CD14-positive monocyte (primary cell): ENCODE results near the gene NAPB. TPM values are rescaled to one million over a fixed set of nuclear protein-coding genes. Genes with fewer than 3 reads are reported as not detected.
"Not testable (repeated sequence)": the region's sequence is repeated elsewhere in the genome, so short reads cannot be mapped to it uniquely, and the experiment has no call there.

ENCODE experiments used
- DNase-seq, 3 donors: peaks; one replicate each; pipeline ENCODE4 v3.0.0-alpha.2; 2011 to 2022
- H2AFZ ChIP-seq: 2 replicates; pipeline ENCODE4 v1.6.0; 2012; ENCODE audit warnings: mild to moderate bottlenecking, low read depth, low read length, inconsistent platforms; ENCODE audit not compliant: insufficient read depth, poor library complexity, severe bottlenecking
- H3K27ac ChIP-seq, 2 donors: 1 replicate in 1 of 2; 2 replicates in 1 of 2; pipeline ENCODE4 v1.5.1; 2012 to 2013; ENCODE audit warnings: low read length in 2 of 2, control low read depth in 1 of 2, inconsistent platforms in 1 of 2, low read depth in 1 of 2, mild to moderate bottlenecking in 1 of 2
- H3K27me3 ChIP-seq, 2 donors: one replicate each; pipeline versions ENCODE4 v1.6.0 to v1.6.1; 2011 to 2013; ENCODE audit warnings: low read length in 2 of 2; ENCODE audit not compliant: control insufficient read depth in 2 of 2, insufficient read depth in 2 of 2
- H3K36me3 ChIP-seq, 2 donors: replicated peaks in 1 of 2; 1 replicate in 1 of 2; 2 replicates in 1 of 2; pipeline versions ENCODE4 v1.5.1 to v1.6.1; 2012 to 2013; ENCODE audit warnings: low read length in 2 of 2, control low read depth in 1 of 2, inconsistent platforms in 1 of 2, mild to moderate bottlenecking in 1 of 2; ENCODE audit not compliant: insufficient read depth in 2 of 2, control insufficient read depth in 1 of 2
- H3K4me1 ChIP-seq, 2 donors: 1 replicate in 1 of 2; 2 replicates in 1 of 2; pipeline versions ENCODE4 v1.5.1 to v1.6.1; 2012 to 2013; ENCODE audit warnings: low read length in 2 of 2, control low read depth in 1 of 2, inconsistent platforms in 1 of 2, mild to moderate bottlenecking in 1 of 2, moderate library complexity in 1 of 2; ENCODE audit not compliant: insufficient read depth in 2 of 2, control insufficient read depth in 1 of 2
- H3K4me2 ChIP-seq: replicated peaks from 2 replicates; pipeline ENCODE3; 2012; ENCODE audit warnings: low read length, moderate library complexity, mild to moderate bottlenecking; ENCODE audit not compliant: poor library complexity, severe bottlenecking; ENCODE audit errors: extremely low read depth
- H3K4me3 ChIP-seq, 3 experiments: fragments of 200-600 bp in 1 of 3; sonication (generic) in 1 of 3; replicated peaks in 1 of 3; 1 replicate in 2 of 3; 2 replicates in 1 of 3; pipeline ENCODE4 v1.5.1; 2011 to 2013; ENCODE audit warnings: low read length in 3 of 3, mild to moderate bottlenecking in 3 of 3, control low read depth in 2 of 3, low read depth in 2 of 3, inconsistent platforms in 1 of 3, moderate library complexity in 1 of 3
- H3K79me2 ChIP-seq: 2 replicates; pipeline ENCODE4 v1.6.0; 2012; ENCODE audit warnings: mild to moderate bottlenecking, control low read depth, inconsistent platforms, low read length, moderate library complexity; ENCODE audit not compliant: insufficient read depth
- H3K9ac ChIP-seq: 2 replicates; pipeline ENCODE4 v1.6.0; 2017; ENCODE audit warnings: low read length, mild to moderate bottlenecking; ENCODE audit not compliant: insufficient read depth, poor library complexity, severe bottlenecking
- H3K9me3 ChIP-seq, 2 donors: replicated peaks in 1 of 2; 1 replicate in 1 of 2; 2 replicates in 1 of 2; pipeline versions ENCODE4 v1.5.1 to v1.6.1; 2012 to 2013; ENCODE audit warnings: low read length in 2 of 2, control low read depth in 1 of 2; ENCODE audit not compliant: control insufficient read depth in 1 of 2, insufficient read depth in 1 of 2
- H4K20me1 ChIP-seq: 2 replicates; pipeline ENCODE4 v1.6.0; 2012; ENCODE audit warnings: mild to moderate bottlenecking, low read length, control low read depth, moderate library complexity; ENCODE audit not compliant: insufficient read depth
- H3K27ac Mint-ChIP-seq, 7 donors: one replicate each; pipeline ENCODE4 v1.8.0; 2020; ENCODE audit warnings: mild to moderate bottlenecking in 7 of 7, mixed read lengths in 7 of 7, moderate library complexity in 6 of 7, inconsistent platforms in 2 of 7
- H3K27me3 Mint-ChIP-seq, 3 donors: one replicate each; pipeline ENCODE4 v1.8.0; 2021 to 2022; ENCODE audit warnings: low read depth in 3 of 3, mild to moderate bottlenecking in 3 of 3, mixed read lengths in 3 of 3, moderate library complexity in 3 of 3, inconsistent platforms in 1 of 3
- H3K36me3 Mint-ChIP-seq, 2 donors: one replicate each; pipeline ENCODE4 v1.8.0; 2020; ENCODE audit warnings: mixed read lengths in 2 of 2, inconsistent platforms in 1 of 2, mild to moderate bottlenecking in 1 of 2
- H3K4me1 Mint-ChIP-seq: one replicate; pipeline ENCODE4 v1.8.0; 2020; ENCODE audit warnings: mild to moderate bottlenecking, mixed read lengths
- H3K4me3 Mint-ChIP-seq, 2 donors: one replicate each; pipeline ENCODE4 v1.8.0; 2020; ENCODE audit warnings: mild to moderate bottlenecking in 2 of 2, mixed read lengths in 2 of 2, moderate library complexity in 1 of 2
- H3K9me3 Mint-ChIP-seq, 7 donors: one replicate each; pipeline ENCODE4 v1.8.0; 2020 to 2022; ENCODE audit warnings: mixed read lengths in 7 of 7, mild to moderate bottlenecking in 6 of 7, moderate library complexity in 6 of 7, inconsistent platforms in 2 of 7
- WGBS: methylation state at CpG from one replicate; pipeline ENCODE4 v1.1.5; 2013; ENCODE audit warnings: missing lambda C conversion rate; ENCODE audit not compliant: insufficient coverage; 5-methylcytosine and 5-hydroxymethylcytosine counted together
- intact Hi-C, 2 donors: fragments of 100-400 bp; cut with micrococcal nuclease; formaldehyde crosslinking; loops; one replicate each; pipeline versions ENCODE4 v1.15.0 to v1.15.1; 2023
- polyA minus RNA-seq: library from RNA; depleted of rRNA, polyadenylated mRNA; stranded (reverse); fragments of >200 nt; gene quantifications from 2 replicates; pipeline ENCODE4 v1.2.3, GENCODE V29; 2012
- polyA plus RNA-seq, 3 donors: library from polyadenylated mRNA; depleted of rRNA in 1 of 3; unstranded in 2 of 3; stranded (reverse) in 1 of 3; fragments of 300-500 nt in 2 of 3; fragments of >200 nt in 1 of 3; fragmentation: Illumina TruSeq in 2 of 3; gene quantifications; 1 replicate in 2 of 3; 2 replicates in 1 of 3; pipeline ENCODE4 v1.2.3, GENCODE V29; 2012 to 2021
- total RNA-seq, 12 experiments: library from RNA in 1 of 12; stranded (reverse) in 1 of 12; fragments of 120-200 nt in 1 of 12; gene quantifications; one replicate each; pipeline ENCODE4 v1.2.4 and lab custom pipeline; 2013 to 2026; ENCODE audit warnings: mixed read lengths in 6 of 12, inconsistent platforms in 1 of 12
- TF ChIP-seq, protein P1 (sequence below): fragments of 200-600 bp; IDR thresholded peaks from one replicate; pipeline ENCODE4 v1.8.0; 2022; ENCODE audit warnings: antibody characterized with exemption, mild to moderate bottlenecking

The NAPB gene
- total RNA-seq (2013), result 8.5 TPM
- polyA plus RNA-seq (1 to 10 TPM; 2.4 to 6.3 (median 2.6) TPM), polyA minus RNA-seq (4.3 and 4.8 TPM in 2 replicates), total RNA-seq (lab: John Stamatoyannopoulos, UW) (3.0 to 19.9 (median 12.9) reads per million in 11 experiments)

DNA sequence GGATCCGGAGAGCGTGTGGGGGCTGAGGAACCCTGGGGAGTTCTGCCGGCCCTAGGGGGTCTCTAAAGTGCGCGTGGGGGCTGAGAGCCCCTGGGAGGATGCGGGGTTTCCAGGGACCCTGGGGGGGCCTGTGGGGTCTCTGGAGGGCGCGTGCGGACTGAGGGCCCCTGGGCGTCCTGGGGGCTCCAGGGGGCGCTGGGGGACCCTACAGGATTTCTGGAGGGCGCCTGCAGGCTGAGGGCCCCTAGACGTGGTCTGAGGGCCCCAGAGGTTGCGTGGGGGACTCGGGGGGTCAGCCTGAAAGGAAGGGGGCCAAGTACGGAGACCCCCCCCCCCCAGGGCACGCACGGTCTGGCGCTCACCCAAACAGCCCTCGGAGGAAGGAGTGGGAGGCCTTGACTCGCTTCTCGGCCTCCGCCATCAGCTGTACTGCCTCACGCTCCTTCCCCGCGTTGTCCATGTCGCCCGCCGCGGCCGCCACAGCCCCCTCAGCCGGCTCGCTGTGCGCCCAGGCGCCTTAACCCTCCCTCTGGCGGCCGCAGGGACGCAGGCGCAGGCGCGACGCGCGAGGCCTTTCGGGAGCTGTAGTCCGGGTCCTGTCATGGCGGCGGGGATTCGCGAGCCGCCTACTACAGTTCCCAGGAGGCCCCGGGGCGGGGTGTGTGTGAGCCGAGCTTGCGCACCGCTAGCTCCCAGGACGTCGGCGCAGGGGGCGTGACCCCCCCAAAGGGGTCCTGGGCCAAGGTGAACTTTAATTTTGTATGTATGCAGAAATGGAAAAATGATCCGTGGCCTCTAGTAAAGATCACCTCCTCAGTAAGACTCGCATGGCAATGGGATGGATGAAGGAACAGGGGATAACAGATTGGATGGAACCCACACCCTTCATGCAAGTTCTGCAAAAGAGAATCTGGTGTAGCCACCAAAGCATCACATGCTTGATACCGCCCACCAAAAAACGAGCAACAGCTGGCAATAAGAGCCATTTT lies at the start of gene NAPB:
Gene NAPB, minus strand, starts transcription at position 546 of the 989 bp plus-strand sequence. Its CDS starts 86 bp downstream, at position 460.
- Mint-ChIP-seq H3K4me1 (peaks cover 22% of the 10 kb centered on the region), H3K36me3 (no peaks in the 10 kb centered on the region), H3K27me3 (no peaks in the 10 kb centered on the region), H3K9me3 (peaks cover 0 to 2% (median 0%) of the 10 kb centered on the region in 7 donors), H3K27ac (peak within 1 kb of the TSS; percentile 62 to 93 (median 86)), H3K4me3 (peak within 1 kb of the TSS; percentile 81 to 91)
- Histone ChIP-seq H3K27me3 (no peaks in the 10 kb centered on the region), H3K9me3 (no peaks in the 10 kb centered on the region), H3K27ac (peak within 1 kb of the TSS; percentile 75 to 84), H3K4me2 (peak within 1 kb of the TSS; percentile 93), H3K36me3 (no peaks in the 10 kb centered on the region), H3K9ac (peak within 1 kb of the TSS; percentile 87), H2AFZ (peak within 1 kb of the TSS; percentile 82), H3K79me2 (peaks cover 49% of the 10 kb centered on the region), H3K4me1 (peaks cover 12% of the 10 kb centered on the region in 2 donors), H3K4me3 (peak within 1 kb of the TSS; percentile 87 to 99 (median 94)), H4K20me1 (no peaks in the 10 kb centered on the region)
- intact Hi-C loops, result loop anchor here (5.0 kb wide), 2 partner anchors 59 to 64 kb away; partner anchors contain the start of gene GZF1 (in 1 of the 2)
- 0% methylated on average over 45 of the region's 64 CpGs for WGBS
- TF ChIP-seq, protein P1, sequence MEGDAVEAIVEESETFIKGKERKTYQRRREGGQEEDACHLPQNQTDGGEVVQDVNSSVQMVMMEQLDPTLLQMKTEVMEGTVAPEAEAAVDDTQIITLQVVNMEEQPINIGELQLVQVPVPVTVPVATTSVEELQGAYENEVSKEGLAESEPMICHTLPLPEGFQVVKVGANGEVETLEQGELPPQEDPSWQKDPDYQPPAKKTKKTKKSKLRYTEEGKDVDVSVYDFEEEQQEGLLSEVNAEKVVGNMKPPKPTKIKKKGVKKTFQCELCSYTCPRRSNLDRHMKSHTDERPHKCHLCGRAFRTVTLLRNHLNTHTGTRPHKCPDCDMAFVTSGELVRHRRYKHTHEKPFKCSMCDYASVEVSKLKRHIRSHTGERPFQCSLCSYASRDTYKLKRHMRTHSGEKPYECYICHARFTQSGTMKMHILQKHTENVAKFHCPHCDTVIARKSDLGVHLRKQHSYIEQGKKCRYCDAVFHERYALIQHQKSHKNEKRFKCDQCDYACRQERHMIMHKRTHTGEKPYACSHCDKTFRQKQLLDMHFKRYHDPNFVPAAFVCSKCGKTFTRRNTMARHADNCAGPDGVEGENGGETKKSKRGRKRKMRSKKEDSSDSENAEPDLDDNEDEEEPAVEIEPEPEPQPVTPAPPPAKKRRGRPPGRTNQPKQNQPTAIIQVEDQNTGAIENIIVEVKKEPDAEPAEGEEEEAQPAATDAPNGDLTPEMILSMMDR, result peak; percentile 58
- peak; percentile 81 to 90 (median 85) for DNase-seq

DNA sequence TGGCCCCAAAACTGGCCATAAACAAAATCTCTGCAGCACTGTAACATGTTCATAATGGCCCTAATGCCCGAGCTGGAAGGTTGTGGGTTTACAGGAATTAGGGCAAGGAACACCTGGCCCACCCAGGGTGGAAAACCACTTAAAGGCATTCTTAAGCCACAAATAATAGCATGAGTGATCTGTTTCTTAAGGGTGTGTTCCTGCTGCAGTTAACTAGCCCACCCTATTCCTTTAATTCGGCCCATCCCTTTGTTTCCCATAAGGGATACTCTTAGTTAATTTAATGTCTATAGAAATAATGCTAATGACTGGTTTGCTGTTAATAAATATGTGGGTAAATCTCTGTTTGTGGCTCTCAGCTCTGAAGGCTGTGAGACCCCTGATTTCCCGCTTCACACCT lies 45.7 kb upstream of the NAPB start:
- WGBS, result no CpG with 5 or more reads among the region's 3 CpGs
- H3K4me3 Mint-ChIP-seq, H3K79me2 ChIP-seq, intact Hi-C loops, DNase-seq, H4K20me1 ChIP-seq, H2AFZ ChIP-seq, H3K27me3 Mint-ChIP-seq, H3K27ac Mint-ChIP-seq, H3K9ac ChIP-seq, H3K4me1 ChIP-seq, H3K36me3 Mint-ChIP-seq, H3K4me3 ChIP-seq, H3K27ac ChIP-seq, H3K4me1 Mint-ChIP-seq, H3K4me2 ChIP-seq, H3K27me3 ChIP-seq, H3K36me3 ChIP-seq: not testable (repeated sequence)
- H3K9me3 ChIP-seq, result peaks cover 21 to 25% of the 10 kb centered on the region in 2 donors
- peaks cover 8 to 35% (median 23%) of the 10 kb centered on the region in 7 donors for H3K9me3 Mint-ChIP-seq
